Gastroesophageal sphincter (tissue), 4 donors: ENCODE results near the gene OR13C5. TPM values are rescaled to one million over a fixed set of nuclear protein-coding genes. Genes with fewer than 3 reads are reported as not detected.

ENCODE experiments used
- ATAC-seq: fragments of 150-250 bp; one replicate; pipeline ENCODE4 v1.9.1; 2016; ENCODE audit warnings: mild to moderate bottlenecking, moderate library complexity
- H3K27ac ChIP-seq, 4 donors: fragments of 200-600 bp; sonication (generic) in 3 of 4; 1 replicate in 3 of 4; 2 replicates in 1 of 4; pipeline ENCODE4 v1.5.1; 2016 to 2019
- H3K27me3 ChIP-seq: fragments of 200-600 bp; sonication (generic); one replicate; pipeline ENCODE4 v1.5.1; 2019
- H3K36me3 ChIP-seq, 2 donors: fragments of 200-600 bp; sonication (generic); one replicate each; pipeline ENCODE4 v1.5.1; 2019; ENCODE audit warnings: control low read depth in 1 of 2
- H3K4me1 ChIP-seq, 3 donors: fragments of 200-600 bp; sonication (generic); 1 replicate in 2 of 3; 2 replicates in 1 of 3; pipeline ENCODE4 v1.5.1; 2016 to 2019; ENCODE audit warnings: control low read depth in 2 of 3
- H3K4me3 ChIP-seq, 2 donors: fragments of 200-600 bp; sonication (generic); one replicate each; pipeline ENCODE4 v1.5.1; 2019; ENCODE audit warnings: mild to moderate bottlenecking in 1 of 2, moderate library complexity in 1 of 2
- H3K9me3 ChIP-seq, 3 donors: fragments of 200-600 bp; sonication (generic); one replicate each; pipeline ENCODE4 v1.5.1; 2017 to 2019; ENCODE audit warnings: control low read depth in 2 of 3
- CTCF ChIP-seq, 4 experiments: fragments of 200-600 bp in 2 of 4; fragments of 450-650 bp in 2 of 4; sonication (generic) in 1 of 4; IDR thresholded peaks; one replicate each; pipeline ENCODE4 v1.5.1; 2017 to 2019; ENCODE audit warnings: antibody characterized with exemption in 4 of 4, mild to moderate bottlenecking in 2 of 4, moderate library complexity in 2 of 4
- EP300 ChIP-seq: sonication (generic); formaldehyde crosslinking; IDR thresholded peaks from one replicate; pipeline ENCODE4 v1.6.1; 2017; ENCODE audit warnings: antibody characterized with exemption, mild to moderate bottlenecking
- POLR2A ChIP-seq, 2 donors: fragments of 450-650 bp; IDR thresholded peaks; one replicate each; pipeline ENCODE4 v1.6.1; 2017; ENCODE audit warnings: antibody characterized with exemption in 2 of 2, mild to moderate bottlenecking in 2 of 2, moderate library complexity in 1 of 2
- POLR2AphosphoS5 ChIP-seq: sonication (generic); formaldehyde crosslinking; IDR thresholded peaks from one replicate; pipeline ENCODE4 v1.6.1; 2017; ENCODE audit warnings: antibody characterized with exemption
- WGBS, 2 donors: methylation state at CpG; one replicate each; pipeline ENCODE4 v1.1.5; 2018; ENCODE audit warnings: low coverage in 1 of 2; 5-methylcytosine and 5-hydroxymethylcytosine counted together
- total RNA-seq, 4 donors: library from RNA; depleted of rRNA; stranded (reverse); fragments of >200 nt; gene quantifications; one replicate each; pipeline ENCODE4 v1.1.0, GENCODE V29; 2016

Gene OR13C5
- total RNA-seq, 4 donors from 2014 or later: not detected

- 50 to 67% methylated on average over 1 of the region's 1 CpG for WGBS, 2 donors
- Histone ChIP-seq H3K27me3 (no peaks in the 10 kb centered on the region), H3K4me1 (no peaks in the 10 kb centered on the region), H3K9me3 (no peaks in the 10 kb centered on the region), H3K27ac (no peak overlapping the region), H3K4me3 (no peak overlapping the region), H3K36me3 (no peaks in the 10 kb centered on the region)
- no peak for ATAC-seq
- TF ChIP-seq POLR2A (IDR thresholded peaks at IDR 0.05) (no peak), POLR2AphosphoS5 (no peak), CTCF (IDR thresholded peaks at IDR 0.05) (no peak), EP300 (no peak)
Observed at GRCh38 chr9:104572612-104573011, 26.6 kb downstream of the OR13C5 start.

GRCh38 chr9:104568868-104569267 is 30.3 kb downstream of the OR13C5 start, which contains the start of gene OR13C8:
OR13C8 (plus strand) TSS chr9:104569168; CDS start chr9:104569168, 0 bp downstream.
- Histone ChIP-seq H3K4me1 (no peaks in the 10 kb centered on the region), H3K9me3 (no peaks in the 10 kb centered on the region), H3K4me3 (no peak within 1 kb of the TSS), H3K36me3 (no peaks in the 10 kb centered on the region), H3K27me3 (no peaks in the 10 kb centered on the region), H3K27ac (no peak within 1 kb of the TSS)
- no peak for TF ChIP-seq CTCF (IDR thresholded peaks at IDR 0.05)
- TF ChIP-seq POLR2A (IDR thresholded peaks at IDR 0.05): no peak
- no peak for TF ChIP-seq POLR2AphosphoS5
- TF ChIP-seq EP300: no peak
- ATAC-seq: no peak
- WGBS, 2 donors: 88 to 96% methylated on average over 4 of the region's 4 CpGs

GRCh38 chr9:104564358-104564757 is 34.9 kb downstream of the OR13C5 start:
- no peaks in the 10 kb centered on the region for H3K9me3 ChIP-seq
- no peaks in the 10 kb centered on the region for H3K27me3 ChIP-seq
- no peak overlapping the region for H3K4me3 ChIP-seq
- no peaks in the 10 kb centered on the region for H3K4me1 ChIP-seq
- 40 to 67% methylated on average over 1 of the region's 1 CpG for WGBS, 2 donors
- TF ChIP-seq CTCF (IDR thresholded peaks at IDR 0.05) (no peak), EP300 (no peak), POLR2AphosphoS5 (no peak), POLR2A (IDR thresholded peaks at IDR 0.05) (no peak)
- no peak for ATAC-seq
- H3K27ac ChIP-seq: no peak overlapping the region
- H3K36me3 ChIP-seq: no peaks in the 10 kb centered on the region

GRCh38 chr9:104556830-104557634 is 42.2 kb downstream of the OR13C5 start:
- Histone ChIP-seq H3K36me3 (no peaks in the 10 kb centered on the region), H3K9me3 (peaks cover 0 to 16% (median 0%) of the 10 kb centered on the region in 3 donors), H3K27me3 (no peaks in the 10 kb centered on the region), H3K4me1 (no peaks in the 10 kb centered on the region), H3K27ac (no peak overlapping the region), H3K4me3 (no peak overlapping the region)
- TF ChIP-seq POLR2A (IDR thresholded peaks at IDR 0.05) (no peak), POLR2AphosphoS5 (no peak), CTCF (IDR thresholded peaks at IDR 0.05) (no peak), EP300 (no peak)
- 60 to 81% methylated on average over 1 to 2 of the region's 8 CpGs for WGBS, 2 donors
- no peak for ATAC-seq

- Histone ChIP-seq H3K4me3 (no peak overlapping the region), H3K9me3 (peaks cover 0 to 16% (median 0%) of the 10 kb centered on the region in 3 donors), H3K27ac (no peak overlapping the region), H3K36me3 (no peaks in the 10 kb centered on the region), H3K27me3 (no peaks in the 10 kb centered on the region), H3K4me1 (no peaks in the 10 kb centered on the region)
- ATAC-seq: no peak
- 81 to 86% methylated on average over 1 of the region's 1 CpG for WGBS, 2 donors
- TF ChIP-seq EP300 (no peak), POLR2AphosphoS5 (no peak), POLR2A (IDR thresholded peaks at IDR 0.05) (no peak), CTCF (IDR thresholded peaks at IDR 0.05) (no peak)
Observed at GRCh38 chr9:104555521-104555920, 43.7 kb downstream of the OR13C5 start.
